ENCODE results near the gene KRT39.
"Not testable (repeated sequence)": the region's sequence is repeated elsewhere in the genome, so short reads cannot be mapped to it uniquely, and the experiment has no call there.

The KRT39 gene

DNA sequence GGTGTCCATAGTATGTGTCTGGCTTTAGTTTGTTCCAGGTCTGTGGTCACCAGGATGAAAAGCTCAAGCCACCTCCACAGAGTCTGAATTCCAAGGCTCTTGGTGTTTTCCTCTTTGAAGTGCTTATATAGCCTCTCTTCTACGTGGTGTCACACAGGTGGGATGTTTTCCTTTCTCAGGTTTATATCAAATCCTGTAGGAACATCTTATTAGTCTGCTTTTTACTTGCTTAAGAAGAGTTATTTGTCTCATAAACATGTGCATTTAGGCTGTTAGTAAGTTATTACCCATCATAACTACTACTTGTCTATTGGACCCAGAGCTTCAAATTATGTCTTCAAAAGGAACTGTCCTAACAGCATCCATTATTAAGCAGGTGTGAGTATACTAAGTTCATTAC is at the start of gene KRT39:
Gene KRT39 (minus strand): TSS at position 101 of the 400 bp plus-strand sequence. CDS start 92 bp downstream, at position 9.
- no peak for DNase-seq

DNA sequence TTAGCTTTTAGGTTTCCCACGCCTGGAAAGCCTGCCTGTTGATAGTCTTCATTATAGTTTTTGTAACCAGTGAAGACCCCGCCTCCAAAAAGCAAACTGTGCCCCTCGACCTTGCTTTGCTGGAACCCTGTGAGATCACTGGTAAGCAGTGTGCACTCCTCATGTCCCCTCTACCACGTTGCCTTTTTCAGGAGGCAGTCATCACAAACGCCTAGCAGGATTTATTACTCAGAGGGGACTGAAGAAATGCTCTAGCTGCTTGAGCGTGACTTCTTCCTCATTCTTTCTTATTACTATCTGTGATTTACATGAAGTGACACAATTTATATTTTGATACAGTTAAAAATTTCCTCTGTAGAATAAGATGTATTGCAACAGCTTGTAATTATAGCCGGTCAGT is 48.7 kb upstream of the KRT39 start:
- DNase-seq = no peak

DNA sequence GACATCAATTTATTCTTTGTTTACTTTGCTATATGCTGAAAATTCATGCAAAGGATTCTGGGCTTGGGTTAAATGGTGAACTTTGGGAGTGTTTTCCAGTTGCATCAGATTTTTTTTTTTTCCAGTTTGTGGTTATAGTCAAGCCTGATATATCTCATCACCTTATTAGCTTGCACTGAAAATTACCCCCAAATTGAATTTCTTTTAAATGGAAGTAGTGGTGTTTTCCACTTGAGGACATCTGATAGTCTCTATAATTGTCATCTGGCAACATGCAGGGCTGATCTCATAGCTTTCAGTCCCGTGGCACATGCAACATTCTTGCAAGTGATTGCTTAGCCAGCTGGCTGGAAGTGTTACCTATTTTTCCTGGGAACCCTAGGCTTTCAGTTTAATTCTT is 46.9 kb upstream of the KRT39 start:
- DNase-seq = no peak

DNA sequence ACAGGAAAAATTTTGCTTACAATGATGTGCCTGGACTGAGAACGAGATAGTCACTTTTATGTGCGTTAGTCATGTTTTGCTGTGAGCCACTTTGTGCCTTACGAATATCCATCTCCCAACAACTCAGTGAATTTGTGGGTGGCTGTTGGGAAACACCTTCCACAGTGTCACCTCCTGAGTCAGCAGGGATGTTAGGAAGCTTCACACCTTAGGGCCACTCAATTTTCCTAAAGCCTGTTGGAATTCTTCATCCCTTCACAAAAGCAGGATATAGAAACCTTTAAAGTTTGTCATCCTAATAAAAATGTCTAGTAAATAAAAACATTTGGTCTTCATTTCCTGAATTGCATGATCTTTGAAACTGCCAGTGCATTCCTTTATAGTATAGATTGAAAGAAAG is 46.4 kb upstream of the KRT39 start:
- DNase-seq = no peak

DNA sequence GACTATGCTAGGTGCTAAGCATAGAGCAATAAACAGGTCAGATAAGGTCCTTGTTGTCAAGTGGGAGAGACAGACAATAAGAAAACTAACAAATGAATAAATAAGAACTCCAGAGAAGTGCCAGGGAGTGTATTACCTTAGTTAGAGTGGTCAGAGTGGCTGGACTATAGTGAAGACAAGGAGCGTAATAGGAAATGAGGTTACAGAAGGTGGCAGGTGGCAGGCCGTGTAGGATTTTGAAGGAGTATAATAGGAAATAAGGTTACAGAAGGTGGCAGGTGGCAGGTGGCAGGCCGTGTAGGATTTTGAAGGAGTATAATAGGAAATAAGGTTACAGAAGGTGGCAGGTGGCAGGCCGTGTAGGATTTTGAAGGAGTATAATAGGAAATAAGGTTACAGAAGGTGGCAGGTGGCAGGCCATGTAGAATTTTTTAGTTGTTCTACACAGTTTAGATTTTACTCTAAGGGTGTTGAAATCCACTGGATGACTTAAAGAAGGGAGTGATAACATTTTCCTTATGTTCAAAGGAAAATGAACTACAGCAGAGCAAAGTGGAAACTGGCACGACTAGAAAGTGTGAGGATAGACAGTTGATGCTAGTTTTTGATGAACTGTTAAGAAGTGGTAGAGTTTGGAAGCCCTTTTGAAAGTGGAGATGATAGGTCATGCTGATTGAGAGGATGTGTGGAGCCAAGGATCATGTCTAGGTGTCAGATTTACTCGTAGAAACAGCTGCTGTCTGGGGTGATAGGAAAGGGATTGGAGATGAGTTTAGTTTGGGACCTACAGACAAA is 45.8 kb upstream of the KRT39 start:
- no peak for DNase-seq

DNA sequence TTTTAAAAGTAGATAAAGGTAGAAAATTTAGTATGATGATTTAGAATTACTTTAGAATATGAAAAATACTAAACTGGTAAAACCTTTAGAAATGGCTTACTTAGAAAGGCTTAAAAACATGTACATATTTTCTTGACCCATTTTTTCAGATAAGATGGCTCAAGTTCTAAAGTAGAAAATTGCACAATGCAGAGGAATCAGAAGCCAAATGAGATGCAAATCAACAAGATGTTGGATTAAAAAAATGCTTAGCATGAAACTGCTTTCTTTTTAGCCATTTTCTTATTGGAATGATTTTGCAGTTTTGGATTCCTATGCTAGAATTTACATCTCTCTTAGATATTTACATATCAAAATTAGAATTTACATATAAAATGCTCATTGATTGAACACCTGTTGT is 43.7 kb upstream of the KRT39 start:
- no peak for DNase-seq

DNA sequence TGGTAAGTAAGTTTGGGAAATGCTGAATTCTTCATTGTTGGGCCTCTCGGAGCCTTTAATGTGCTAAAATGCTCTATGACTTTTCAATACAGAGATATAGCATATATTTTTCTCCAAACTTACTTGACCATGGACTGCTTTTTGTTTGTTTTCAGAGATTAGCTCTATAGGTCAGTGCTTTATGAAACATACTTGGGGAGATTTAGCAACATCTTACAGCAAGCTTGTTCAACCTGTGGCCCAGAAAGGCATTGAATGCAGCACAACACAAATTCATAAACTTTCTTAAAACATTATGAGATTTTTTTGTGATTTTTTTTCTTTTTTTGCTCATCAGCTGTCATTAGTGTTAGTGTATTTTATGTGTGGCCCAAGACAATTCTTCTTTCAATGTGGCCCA is 43.2 kb upstream of the KRT39 start:
- no peak for DNase-seq

DNA sequence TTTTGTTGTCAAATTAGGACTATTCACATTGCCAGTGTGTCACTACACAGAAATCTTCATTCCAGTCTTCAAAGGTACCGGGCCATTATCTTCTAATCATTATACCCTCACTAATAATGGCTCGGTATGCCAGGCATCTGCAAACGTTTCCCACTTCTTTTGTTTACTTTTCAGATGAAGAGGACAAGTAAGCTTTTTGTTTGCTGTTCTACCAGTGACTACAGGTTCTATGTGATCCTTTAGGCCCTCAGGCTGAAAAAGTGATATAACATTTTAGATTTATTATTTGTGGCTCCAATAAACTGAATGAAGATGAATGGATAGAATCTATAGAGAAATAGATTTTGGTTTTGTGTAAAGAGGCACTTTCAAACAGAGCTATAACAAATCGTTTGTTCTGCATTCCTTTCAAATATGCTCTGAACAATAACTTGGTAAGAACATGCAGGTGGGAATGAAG is 42.6 kb upstream of the KRT39 start:
- DNase-seq = no peak

DNA sequence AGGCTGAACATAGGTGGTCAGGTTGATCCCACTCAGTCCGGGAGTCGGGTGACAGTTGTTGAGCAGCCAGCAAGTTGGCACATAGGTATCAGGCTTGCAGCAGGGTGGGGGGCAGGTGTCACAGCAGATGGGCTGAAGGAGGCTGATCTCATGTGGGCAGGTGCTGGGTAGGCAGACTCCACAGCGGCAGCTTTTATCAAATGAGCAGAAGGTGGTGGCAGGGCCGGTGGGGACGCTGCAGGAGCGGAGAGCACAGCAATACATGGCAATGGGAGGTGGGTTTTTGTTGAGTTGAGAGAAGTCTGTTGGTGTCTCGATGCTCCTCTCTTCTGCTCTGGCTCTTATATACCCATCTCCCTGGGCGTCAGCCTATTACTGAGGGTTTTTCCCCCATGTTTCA is 42.1 kb upstream of the KRT39 start, which contains the start of gene KRTAP3-1:
Gene KRTAP3-1 (minus strand): TSS at position 318 of the 400 bp plus-strand sequence. CDS start 54 bp downstream, at position 264.
- no peak for DNase-seq

DNA sequence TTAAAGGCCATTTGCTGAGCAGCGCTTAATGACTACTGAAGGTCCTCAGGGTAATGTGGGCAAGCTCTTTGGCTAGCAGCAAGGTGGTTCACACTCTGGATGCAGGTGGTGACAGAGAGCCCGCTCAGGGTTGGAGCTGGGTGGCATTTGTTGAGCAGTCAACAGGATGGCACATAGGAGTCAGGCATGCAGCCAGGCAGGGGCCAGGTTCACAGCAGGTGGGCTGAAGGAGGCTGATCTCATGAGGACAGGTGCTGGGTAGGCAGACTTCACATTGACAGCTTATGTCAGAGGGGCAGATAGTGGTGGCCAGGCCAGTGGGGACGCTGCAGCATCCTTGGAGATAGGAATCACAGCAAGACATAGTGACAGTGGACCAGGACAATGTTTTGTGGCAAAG is 37.6 kb upstream of the KRT39 start:
- DNase-seq = no peak

DNA sequence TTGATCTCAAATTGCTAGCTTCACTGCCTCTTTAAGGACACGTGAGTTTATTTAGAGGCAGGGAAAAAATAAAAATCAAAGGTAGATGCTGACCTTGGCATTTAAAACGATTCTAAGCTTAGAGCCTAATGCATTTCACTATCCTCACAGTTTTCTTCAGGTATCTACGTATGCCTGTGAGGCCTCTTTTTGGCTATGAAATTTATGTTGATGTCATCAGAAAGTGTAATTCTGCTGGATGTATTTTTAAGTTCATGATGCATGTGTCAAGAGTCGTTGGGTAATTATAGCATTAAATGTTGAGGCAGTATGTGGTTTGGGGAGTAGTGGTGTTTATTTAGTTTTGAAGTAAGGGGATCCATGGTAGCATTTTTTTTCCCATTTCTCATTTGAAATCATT is 37.2 kb upstream of the KRT39 start:
- no peak for DNase-seq

DNA sequence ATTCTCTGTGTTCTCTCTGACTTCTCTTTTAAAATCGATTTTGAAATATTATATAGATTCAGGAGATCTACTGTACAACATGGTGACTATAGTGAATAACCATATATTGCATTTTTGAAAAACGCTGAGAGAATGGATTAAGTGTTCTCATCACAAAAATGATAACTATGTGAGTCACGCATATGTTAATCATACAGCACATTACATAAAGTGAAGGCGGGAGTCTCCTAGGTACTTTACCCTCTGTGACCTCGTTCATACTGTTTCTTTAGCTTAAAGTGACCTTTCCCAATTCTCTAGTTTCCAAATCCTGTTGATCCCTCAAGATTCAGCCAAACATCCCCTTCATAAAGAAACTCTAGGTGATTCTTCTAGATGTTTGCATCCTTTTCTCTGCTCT is 36.1 kb upstream of the KRT39 start:
- DNase-seq = no peak

DNA sequence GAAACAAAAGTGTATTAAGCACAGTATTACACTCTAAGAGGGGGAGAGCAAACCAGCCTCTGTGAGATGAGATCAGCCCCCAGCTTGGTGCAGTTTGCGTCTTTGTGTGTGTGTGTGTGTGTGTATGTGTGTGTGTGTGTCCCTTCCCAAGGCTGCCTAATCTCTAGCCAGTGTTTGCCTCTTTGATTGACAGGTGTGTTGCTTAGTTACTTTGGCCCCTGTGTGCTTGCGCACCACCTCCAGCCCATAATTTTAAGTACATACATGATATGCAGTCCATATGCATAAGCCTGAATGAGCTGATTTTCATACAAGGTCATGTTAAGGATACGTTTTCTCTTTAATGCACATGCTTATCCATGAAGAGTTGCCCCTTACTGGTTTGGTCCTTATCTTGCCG is 35.0 kb upstream of the KRT39 start:
- no peak for DNase-seq

DNA sequence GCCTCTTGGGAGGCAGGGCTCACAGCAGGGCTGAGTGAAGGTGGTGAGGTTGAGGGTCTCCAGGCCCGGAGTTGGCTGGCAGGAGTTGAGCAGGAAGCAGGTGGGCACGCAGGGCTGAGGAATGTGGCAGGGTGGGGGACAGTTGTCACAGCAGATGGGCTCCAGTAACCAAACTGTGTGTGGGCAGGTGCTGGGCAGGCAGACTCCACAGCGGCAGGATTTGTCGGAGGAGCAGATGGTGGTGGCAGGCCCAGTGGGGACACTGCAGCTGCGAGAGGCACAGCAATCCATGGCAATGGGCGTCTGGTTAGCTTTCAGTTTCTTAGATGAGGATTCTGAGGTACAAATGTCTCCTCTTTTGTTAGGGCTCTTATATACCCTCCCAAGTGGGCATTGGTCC is 32.8 kb upstream of the KRT39 start, which contains the start of gene KRTAP3-2:
Gene KRTAP3-2 (minus strand): TSS at position 344 of the 400 bp plus-strand sequence. CDS start 53 bp downstream, at position 291.
- DNase-seq = not testable (repeated sequence)

DNA sequence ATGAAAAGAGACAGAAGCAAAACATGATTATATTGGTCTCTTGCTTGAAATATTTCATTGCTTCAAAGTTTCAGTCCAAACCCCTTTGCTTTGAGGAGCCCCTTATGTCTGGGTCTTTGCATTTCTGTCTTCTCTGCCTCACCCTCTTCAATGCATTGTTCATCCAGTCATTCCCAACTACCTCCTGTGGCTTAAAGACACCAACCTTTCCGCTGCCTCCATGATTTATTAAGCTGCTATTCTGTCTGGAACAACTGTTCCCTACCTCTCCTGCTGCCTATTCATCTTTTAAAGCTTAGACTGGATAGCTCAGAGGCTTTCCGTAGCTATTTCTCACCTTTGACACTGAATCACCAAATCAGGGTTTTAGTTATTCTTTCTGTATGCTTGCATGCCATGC is 30.6 kb upstream of the KRT39 start:
- DNase-seq = no peak

DNA sequence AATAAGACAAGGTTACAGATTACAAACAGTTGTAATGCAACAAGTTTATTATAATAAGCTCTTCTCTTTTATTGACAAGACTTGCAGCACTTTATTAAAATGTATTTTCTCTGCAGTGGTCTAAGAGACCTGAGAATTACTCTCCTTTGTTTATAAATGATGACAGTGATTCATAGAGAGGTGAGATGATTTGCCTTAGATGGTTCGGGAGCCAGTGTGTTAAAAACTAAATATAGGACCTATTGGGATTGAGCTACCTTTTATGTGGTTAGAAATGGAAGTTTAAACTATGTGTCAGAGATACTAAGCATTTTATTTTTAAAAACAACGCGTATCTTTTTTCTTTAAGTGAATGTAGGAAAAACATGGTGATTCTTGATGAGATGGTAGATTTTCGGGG is 30.1 kb upstream of the KRT39 start:
- DNase-seq = no peak

DNA sequence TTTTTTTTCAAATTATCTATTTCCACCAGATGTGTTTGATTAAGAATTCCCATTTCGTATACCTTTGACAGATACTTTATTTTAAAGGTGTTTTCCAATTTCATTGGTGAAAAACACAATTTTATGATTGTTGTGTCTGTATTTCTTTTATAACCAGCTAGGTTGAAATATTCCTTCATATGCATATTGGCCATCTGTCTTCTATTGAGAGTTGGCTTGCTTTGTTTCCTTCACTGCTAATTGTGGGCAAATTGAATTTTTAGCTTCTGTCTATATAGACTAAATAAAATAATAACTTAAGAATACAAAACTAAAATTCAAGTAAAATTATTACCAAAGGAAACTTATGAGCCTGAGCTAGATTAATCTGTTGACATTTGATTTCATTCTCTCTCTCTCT is 28.4 kb upstream of the KRT39 start:
- no peak for DNase-seq

DNA sequence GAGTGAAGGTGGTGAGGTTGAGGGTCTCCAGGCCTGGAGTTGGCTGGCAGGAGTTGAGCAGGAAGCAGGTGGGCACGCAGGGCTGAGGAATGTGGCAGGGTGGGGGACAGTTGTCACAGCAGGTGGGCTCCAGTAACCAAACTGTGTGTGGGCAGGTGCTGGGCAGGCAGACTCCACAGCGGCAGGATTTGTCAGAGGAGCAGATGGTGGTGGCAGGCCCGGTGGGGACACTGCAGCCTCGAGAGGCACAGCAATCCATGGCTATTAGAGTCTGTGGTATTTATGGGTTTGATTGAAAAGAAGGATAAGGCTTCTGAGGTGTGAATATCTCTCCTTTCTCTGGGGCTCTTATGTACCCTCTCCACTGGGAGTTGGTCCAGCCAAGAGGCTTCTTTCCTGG is 27.1 kb upstream of the KRT39 start, which contains the start of gene KRTAP3-3:
Gene KRTAP3-3 (minus strand): TSS at position 326 of the 400 bp plus-strand sequence. CDS start 67 bp downstream, at position 259.
- no peak for DNase-seq

DNA sequence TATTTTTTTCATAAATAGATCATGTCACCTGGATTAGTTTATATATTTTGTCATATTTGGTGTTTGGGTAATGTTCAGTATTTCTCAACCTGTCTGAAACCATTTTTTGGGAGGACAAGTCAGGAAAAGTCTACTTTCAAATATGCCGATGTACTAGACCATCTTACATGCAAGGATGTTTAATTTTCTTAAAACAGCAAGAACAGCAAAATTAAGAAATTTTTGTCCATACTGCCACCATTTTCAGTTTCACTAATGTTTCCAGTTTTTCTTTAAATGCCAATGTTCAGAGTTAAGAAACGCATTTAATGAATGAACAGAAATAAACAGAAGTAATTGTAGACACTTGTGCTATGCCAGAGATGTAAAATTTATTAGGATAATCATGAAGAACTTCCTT is 26.3 kb upstream of the KRT39 start:
- DNase-seq = no peak

DNA sequence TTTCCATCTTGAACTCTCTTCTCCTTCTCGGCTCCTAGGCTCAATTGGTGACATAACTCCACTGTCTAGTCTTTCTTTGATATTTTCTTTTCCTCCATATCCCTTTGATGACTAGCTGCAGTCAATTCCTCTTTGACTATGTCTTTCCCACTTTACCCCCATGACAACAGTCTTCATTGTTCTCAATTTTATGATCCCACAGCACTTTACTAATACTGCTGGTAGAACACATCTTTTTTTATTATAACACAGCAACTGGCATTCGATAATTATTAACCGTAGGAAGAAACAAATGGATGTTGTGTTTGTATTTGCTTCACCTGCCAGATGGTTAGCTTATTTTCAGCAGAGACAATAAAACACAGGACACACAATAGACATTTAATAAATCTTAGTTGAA is 25.9 kb upstream of the KRT39 start:
- DNase-seq = no peak

DNA sequence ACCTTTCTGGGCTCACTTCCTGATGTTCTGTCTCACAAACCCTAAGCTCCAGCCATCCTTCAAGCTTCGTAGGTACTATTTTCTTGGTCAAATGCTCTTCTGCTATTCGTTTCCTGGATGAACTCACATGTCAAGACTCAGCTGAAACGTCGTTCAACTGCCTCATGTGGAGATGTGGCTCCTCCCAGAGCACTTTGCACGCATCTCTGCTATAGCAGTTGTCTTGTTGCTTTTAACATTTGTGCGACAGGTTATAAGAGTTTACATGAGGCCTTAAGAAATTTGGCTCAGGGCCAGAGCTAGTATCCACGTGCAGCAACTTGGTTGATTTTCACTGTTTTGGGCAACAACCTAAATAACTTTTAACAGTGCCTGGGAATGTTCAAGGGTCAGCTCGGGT is 20.2 kb upstream of the KRT39 start:
- no peak for DNase-seq

DNA sequence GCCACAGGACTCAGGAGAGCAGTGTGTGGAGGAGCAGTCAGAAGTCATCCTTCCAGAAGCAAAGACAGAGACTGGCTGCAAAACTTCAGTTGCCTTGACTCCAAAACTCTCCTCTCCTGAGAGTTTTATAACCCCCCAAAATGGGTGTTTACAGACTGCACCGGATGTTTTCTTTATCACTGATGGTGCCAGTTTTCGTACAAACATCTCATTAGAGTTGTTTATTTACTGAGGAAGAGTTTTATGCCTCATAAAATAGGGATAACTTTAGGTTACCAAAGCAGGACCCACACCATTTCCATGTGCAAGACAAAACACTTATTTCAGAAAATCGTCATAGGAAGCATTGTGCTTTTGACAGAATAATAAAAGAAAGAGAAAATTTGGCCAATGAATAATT is 17.5 kb upstream of the KRT39 start, which contains the start of gene KRT40:
Gene KRT40 (minus strand): TSS at position 101 of the 400 bp plus-strand sequence. CDS start 53 bp downstream, at position 48.
- DNase-seq = no peak

DNA sequence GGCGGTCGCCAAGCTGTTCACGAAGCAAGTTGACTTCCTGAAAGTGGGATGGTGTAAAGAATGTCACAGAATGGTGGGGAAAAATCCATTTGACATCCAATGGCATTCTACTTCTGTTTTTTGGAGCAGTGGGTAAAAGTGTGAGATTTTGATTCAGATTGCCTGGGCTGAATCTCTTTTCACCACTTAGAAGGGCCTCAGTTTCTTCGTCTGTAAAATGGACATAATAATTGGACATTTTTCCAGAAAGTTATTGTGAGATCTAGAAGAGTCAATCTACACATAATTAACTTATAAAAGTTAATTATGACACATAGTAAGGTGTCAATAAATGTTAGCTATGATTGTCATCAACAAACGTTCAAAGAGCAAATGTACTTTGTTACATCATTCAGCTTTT is 14.4 kb upstream of the KRT39 start:
- DNase-seq = no peak

DNA sequence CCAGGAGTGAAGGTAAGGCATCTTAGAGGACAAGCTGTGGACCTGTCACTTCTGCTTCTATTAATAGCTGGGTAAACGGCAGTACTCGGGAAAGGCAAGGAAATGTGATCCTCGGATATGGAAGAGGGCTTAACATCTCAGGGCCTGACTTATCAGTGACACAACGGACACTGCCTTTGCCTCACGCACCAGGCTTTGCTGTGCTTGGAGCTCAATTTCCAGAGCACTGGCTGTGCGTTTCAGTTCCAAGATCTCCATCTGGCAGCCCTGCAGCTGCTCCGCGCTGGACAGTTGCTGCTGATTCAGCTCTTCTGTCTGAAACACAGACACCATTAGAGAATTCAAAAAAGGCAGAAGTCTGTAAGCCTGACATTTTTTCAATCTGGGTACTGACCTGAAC is 13.8 kb upstream of the KRT39 start:
- no peak for DNase-seq

DNA sequence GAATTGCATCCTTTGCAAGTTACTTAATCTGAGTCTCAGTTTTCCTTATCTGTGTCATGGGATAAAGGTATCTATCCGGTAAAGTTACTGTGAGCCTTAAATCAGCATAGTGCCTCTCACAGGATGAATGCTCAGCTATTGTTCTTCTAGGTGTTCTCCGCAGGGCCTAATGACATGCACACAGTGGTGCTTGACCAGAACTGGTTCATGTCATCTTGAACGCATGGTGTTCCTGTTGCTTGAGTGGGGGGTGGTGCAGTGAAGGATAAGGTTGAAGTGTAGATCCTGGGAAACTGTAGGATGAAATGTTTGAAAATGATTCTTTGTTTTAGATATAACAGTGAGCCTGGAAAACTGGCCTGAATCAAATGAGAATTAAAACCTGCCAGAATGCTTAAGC is 13.4 kb upstream of the KRT39 start:
- DNase-seq = no peak

All from activated CD4-positive, alpha-beta T cell treated with anti-CD3 and anti-CD28 coated beads for 4 hours (primary cell).